Progenitor cell of endocrine pancreas (in vitro differentiated cells): ENCODE measurements around the gene MYLK3. TPM values are rescaled to one million over a fixed set of nuclear protein-coding genes. Genes with fewer than 3 reads are reported as not detected.

Source experiments
- DNase-seq: peaks from one replicate; pipeline ENCODE4 v3.0.0; 2021; ENCODE audit warnings: low spot score; ENCODE audit not compliant: unreplicated experiment
- H3K27ac Mint-ChIP-seq: 2 replicates; pipeline ENCODE4 v1.8.0; 2021; ENCODE audit warnings: mild to moderate bottlenecking, moderate library complexity, mixed read lengths
- H3K27me3 Mint-ChIP-seq: 2 replicates; pipeline ENCODE4 v1.8.0; 2021; ENCODE audit warnings: mixed read lengths
- H3K36me3 Mint-ChIP-seq: 2 replicates; pipeline ENCODE4 v1.8.0; 2022; ENCODE audit warnings: mixed read lengths; ENCODE audit not compliant: insufficient read depth
- H3K4me1 Mint-ChIP-seq: 2 replicates; pipeline ENCODE4 v1.8.0; 2021; ENCODE audit warnings: low read depth, mixed read lengths
- H3K4me3 Mint-ChIP-seq: 2 replicates; pipeline ENCODE4 v1.8.0; 2021; ENCODE audit warnings: low read depth, mild to moderate bottlenecking, moderate library complexity, mixed read lengths
- H3K9me3 Mint-ChIP-seq: 2 replicates; pipeline ENCODE4 v1.8.0; 2021; ENCODE audit warnings: low read depth, mixed read lengths
- CTCF ChIP-seq: fragments of 200-600 bp; sonication (generic); IDR thresholded peaks from one replicate; pipeline ENCODE4 v1.5.0; 2021; ENCODE audit warnings: antibody characterized with exemption, mild to moderate bottlenecking; ENCODE audit not compliant: unreplicated experiment
- long read RNA-seq: library from polyadenylated mRNA; unstranded; transcript quantifications from one replicate; pipeline ENCODE4 v2.0.0, GENCODE V29; 2020
- total RNA-seq: library from RNA; stranded (reverse); gene quantifications from 2 replicates; pipeline ENCODE4 v1.2.1, GENCODE V29; 2021

The MYLK3 gene
- 0.75 and 0.77 TPM in 2 replicates for total RNA-seq
- long read RNA-seq, result 0 reads

GRCh38 chr16:46747777-46748651 is at the start of gene MYLK3:
Gene MYLK3, minus strand, starts transcription at chr16:46748344. Its CDS starts 151 bp downstream, at chr16:46748193.
- H3K27me3 Mint-ChIP-seq, result no peaks in the 10 kb centered on the region
- H3K27ac Mint-ChIP-seq, result peak within 1 kb of the TSS; percentile 90
- no peak for TF ChIP-seq CTCF
- no peaks in the 10 kb centered on the region for H3K36me3 Mint-ChIP-seq
- no peak within 1 kb of the TSS for H3K4me3 Mint-ChIP-seq
- DNase-seq, result no peak
- H3K9me3 Mint-ChIP-seq, result no peaks in the 10 kb centered on the region
- H3K4me1 Mint-ChIP-seq, result peaks cover 19% of the 10 kb centered on the region

- H3K9me3 Mint-ChIP-seq, result peaks cover 25% of the 10 kb centered on the region
- no peak overlapping the region for H3K4me3 Mint-ChIP-seq
- no peaks in the 10 kb centered on the region for H3K4me1 Mint-ChIP-seq
- TF ChIP-seq CTCF, result no peak
- peaks cover 35% of the 10 kb centered on the region for H3K36me3 Mint-ChIP-seq
- no peaks in the 10 kb centered on the region for H3K27me3 Mint-ChIP-seq
- DNase-seq, result no peak
- H3K27ac Mint-ChIP-seq, result no peak overlapping the region
These were observed 49.4 kb upstream of the MYLK3 start for GRCh38 chr16:46797501-46797900.

GRCh38 chr16:46796764-46797269 is 48.7 kb upstream of the MYLK3 start:
- no peak for TF ChIP-seq CTCF
- Mint-ChIP-seq H3K4me3 (no peak overlapping the region), H3K4me1 (no peaks in the 10 kb centered on the region), H3K36me3 (peaks cover 37% of the 10 kb centered on the region), H3K27me3 (no peaks in the 10 kb centered on the region), H3K27ac (no peak overlapping the region), H3K9me3 (peaks cover 27% of the 10 kb centered on the region)
- no peak for DNase-seq

GRCh38 chr16:46793841-46794240 is 45.7 kb upstream of the MYLK3 start:
- peaks cover 31% of the 10 kb centered on the region for H3K9me3 Mint-ChIP-seq
- H3K27ac Mint-ChIP-seq, result no peak overlapping the region
- TF ChIP-seq CTCF, result no peak
- DNase-seq, result no peak
- H3K4me1 Mint-ChIP-seq, result peaks cover 6% of the 10 kb centered on the region
- H3K36me3 Mint-ChIP-seq, result peaks cover 37% of the 10 kb centered on the region
- H3K27me3 Mint-ChIP-seq, result no peaks in the 10 kb centered on the region
- H3K4me3 Mint-ChIP-seq, result no peak overlapping the region

GRCh38 chr16:46790599-46791270 is 42.6 kb upstream of the MYLK3 start:
- Mint-ChIP-seq H3K36me3 (peaks cover 29% of the 10 kb centered on the region), H3K4me3 (peak overlapping the region; percentile 74), H3K4me1 (peaks cover 6% of the 10 kb centered on the region), H3K27me3 (no peaks in the 10 kb centered on the region), H3K9me3 (peaks cover 38% of the 10 kb centered on the region), H3K27ac (peak overlapping the region; percentile 33)
- DNase-seq, result no peak
- no peak for TF ChIP-seq CTCF
